Epithelial cell of proximal tubule (primary cell): ENCODE measurements around the gene MAP7D3. TPM values are rescaled to one million over a fixed set of nuclear protein-coding genes. Genes with fewer than 3 reads are reported as not detected.

Source experiments
- DNase-seq: peaks from one replicate; pipeline ENCODE4 v3.0.0-alpha.2; 2011; ENCODE audit warnings: low read depth
- H3K4me3 ChIP-seq: 2 replicates; pipeline ENCODE4 v1.5.1; 2011; ENCODE audit warnings: low read depth, mild to moderate bottlenecking, low read length
- total RNA-seq: library from RNA; depleted of rRNA; stranded (reverse); fragments of >200 nt; gene quantifications from 2 replicates; pipeline ENCODE4 v1.2.3, GENCODE V29; 2015
- TF ChIP-seq, protein P1 (sequence below): conservative IDR thresholded peaks from 2 replicates; pipeline ENCODE4 v1.5.1; 2012; ENCODE audit warnings: low read depth, mild to moderate bottlenecking, low read length

Gene MAP7D3
- total RNA-seq, 1 donor from 2014 or later: 18.6 TPM

DNA sequence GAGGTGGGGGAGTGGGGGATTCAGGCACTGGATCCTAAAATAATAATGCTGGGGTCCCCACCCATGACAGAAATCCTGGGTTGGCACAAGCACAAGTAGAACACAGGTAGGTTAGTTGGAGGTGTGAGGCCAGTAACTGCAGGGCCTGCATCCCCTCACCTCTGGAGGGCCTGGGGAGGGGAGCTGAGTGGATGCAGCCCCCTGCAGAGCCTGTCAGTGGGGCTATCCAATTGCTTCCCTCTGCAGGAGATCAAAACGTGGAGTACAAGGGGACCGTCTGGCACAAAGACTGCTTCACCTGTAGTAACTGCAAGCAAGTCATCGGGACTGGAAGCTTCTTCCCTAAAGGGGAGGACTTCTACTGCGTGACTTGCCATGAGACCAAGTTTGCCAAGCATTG is 43.7 kb downstream of the MAP7D3 start:
- H3K4me3 ChIP-seq: no peak overlapping the region
- DNase-seq: no peak
- TF ChIP-seq, protein P1, sequence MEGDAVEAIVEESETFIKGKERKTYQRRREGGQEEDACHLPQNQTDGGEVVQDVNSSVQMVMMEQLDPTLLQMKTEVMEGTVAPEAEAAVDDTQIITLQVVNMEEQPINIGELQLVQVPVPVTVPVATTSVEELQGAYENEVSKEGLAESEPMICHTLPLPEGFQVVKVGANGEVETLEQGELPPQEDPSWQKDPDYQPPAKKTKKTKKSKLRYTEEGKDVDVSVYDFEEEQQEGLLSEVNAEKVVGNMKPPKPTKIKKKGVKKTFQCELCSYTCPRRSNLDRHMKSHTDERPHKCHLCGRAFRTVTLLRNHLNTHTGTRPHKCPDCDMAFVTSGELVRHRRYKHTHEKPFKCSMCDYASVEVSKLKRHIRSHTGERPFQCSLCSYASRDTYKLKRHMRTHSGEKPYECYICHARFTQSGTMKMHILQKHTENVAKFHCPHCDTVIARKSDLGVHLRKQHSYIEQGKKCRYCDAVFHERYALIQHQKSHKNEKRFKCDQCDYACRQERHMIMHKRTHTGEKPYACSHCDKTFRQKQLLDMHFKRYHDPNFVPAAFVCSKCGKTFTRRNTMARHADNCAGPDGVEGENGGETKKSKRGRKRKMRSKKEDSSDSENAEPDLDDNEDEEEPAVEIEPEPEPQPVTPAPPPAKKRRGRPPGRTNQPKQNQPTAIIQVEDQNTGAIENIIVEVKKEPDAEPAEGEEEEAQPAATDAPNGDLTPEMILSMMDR: no peak

DNA sequence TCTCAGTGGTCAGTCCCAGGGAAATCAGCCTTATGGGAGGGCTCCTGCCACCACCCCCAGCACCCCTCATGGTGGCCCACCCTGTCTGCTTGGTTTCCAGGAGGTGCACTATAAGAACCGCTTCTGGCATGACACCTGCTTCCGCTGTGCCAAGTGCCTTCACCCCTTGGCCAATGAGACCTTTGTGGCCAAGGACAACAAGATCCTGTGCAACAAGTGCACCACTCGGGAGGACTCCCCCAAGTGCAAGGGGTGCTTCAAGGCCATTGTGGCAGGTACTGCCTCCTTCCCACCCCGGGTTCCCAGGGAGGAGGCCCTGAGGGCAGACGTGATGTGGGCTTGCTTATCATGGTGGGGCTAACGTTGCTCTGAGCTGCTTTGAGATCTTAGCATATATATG is 44.3 kb downstream of the MAP7D3 start:
- TF ChIP-seq, protein P1: no peak

DNA sequence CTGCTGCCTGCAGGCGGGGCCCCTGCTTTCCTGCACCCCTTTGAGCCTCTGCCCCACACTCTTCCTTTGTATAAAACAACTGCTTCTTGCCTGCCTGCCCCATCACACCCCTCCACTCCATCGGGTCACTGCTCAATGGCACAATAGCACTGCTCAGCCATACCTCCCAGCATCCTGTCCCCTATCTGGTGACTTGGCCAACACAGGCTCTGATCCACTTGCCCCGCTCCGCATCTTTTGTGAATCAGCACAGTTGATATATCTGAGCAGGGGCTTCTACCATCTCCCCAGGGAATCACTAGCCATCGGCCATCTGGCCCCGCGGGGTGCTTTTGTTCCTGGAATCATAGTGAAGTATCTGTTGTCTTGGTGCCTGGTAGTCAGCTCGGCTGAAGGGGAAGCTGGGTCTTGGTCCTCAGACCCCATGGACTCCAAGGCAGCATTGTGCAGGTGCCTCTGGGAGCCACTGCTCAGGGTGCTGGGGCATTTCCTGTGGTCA is 45.3 kb downstream of the MAP7D3 start:
- no peak for DNase-seq

More for the DNA sequence above, 44.3 kb downstream of the MAP7D3 start:
- no peak for DNase-seq
- no peak overlapping the region for H3K4me3 ChIP-seq

DNA sequence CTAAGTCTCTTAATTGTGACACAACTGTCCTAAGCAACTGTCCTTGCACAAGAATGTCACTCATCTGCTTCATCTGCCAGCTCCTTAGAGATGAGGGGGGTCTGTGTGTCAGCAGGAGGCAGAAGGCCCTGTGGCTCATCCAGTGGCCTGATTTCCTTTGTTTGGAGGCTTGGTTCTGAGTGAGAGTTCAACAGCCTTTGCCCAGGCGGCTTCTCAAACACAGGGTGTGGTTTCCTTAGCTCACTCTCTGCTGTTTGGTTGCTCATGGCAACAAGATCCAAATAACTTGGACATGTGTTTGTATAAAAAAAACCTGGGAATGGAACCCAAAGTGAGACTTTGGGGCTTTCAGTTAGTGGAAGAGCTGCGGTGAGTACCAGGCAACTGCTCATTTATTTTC is 46.6 kb downstream of the MAP7D3 start:
- no peak for DNase-seq
- TF ChIP-seq, protein P1: no peak
- no peak overlapping the region for H3K4me3 ChIP-seq

More for the DNA sequence above, 45.3 kb downstream of the MAP7D3 start:
- TF ChIP-seq, protein P1: no peak
- no peak overlapping the region for H3K4me3 ChIP-seq

DNA sequence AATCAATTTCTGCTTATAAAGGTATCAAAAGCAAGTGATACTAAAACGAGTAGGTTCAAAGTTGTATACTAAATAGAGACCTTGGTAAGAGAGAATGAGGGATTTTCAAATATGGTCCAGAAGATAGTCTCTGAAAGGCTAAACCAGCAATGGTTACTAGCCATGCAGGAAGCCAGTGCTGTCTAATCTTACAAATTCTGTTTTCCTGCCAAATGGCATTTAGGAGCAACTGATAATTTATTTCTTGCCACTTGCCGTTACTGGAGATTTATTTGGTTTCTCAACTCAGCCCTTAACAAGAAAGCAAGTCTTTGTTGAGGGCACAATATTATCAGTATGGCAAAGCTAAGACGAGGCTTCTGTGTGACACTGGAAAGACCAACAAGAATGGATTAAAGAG is 47.2 kb downstream of the MAP7D3 start:
- DNase-seq: no peak
- TF ChIP-seq, protein P1: no peak
- no peak overlapping the region for H3K4me3 ChIP-seq

DNA sequence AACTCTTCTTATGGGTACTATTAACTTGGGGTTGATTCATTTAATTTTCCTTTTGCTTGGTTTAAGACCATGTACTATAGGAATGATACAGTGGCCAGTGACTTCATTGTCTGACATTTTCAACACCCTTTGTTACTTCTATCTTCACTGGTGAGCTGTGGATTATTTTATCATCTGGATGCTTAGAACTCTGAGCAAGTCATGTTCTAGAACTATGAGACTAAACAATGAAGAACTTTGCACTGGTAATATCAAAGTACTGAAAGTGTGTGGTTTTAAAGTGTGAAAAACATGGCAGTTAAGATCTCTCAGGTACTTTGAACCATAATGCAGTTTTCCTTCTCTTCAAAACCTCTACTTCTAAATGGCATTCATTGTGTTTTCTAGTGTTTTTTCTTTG is 47.8 kb downstream of the MAP7D3 start:
- H3K4me3 ChIP-seq: no peak overlapping the region
- no peak for DNase-seq
- TF ChIP-seq, protein P1: no peak

DNA sequence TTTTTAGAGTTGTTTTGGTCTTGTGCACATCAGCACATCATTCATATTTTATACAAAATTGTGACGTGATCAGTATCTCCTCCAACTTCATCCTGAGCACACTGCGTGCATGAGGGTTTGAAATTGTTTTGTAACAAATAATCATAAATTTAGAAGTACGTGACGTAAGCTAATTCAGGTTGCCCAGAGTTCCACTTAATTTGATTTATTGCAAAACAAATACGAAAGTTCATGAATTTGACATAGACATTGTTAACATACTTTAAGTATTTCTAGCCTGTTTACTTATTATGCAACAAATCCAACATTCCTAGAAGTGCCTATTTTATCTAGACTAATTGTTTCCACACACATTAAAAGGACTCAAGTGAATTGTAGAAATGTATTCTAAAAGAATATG is 48.3 kb downstream of the MAP7D3 start:
- TF ChIP-seq, protein P1: no peak
- H3K4me3 ChIP-seq: no peak overlapping the region
- no peak for DNase-seq
